HG02759 (cell line): ENCODE data around the gene MDH1.
"Not testable (repeated sequence)": the region's sequence is repeated elsewhere in the genome, so short reads cannot be mapped to it uniquely, and the experiment has no call there.

Source experiments
- ATAC-seq: cut with Tn5 transposase; IDR thresholded peaks from one replicate; pipeline ENCODE4 v1.9.1; 2021; ENCODE audit warnings: mild to moderate bottlenecking, moderate library complexity; ENCODE audit not compliant: unreplicated experiment

The MDH1 gene

DNA sequence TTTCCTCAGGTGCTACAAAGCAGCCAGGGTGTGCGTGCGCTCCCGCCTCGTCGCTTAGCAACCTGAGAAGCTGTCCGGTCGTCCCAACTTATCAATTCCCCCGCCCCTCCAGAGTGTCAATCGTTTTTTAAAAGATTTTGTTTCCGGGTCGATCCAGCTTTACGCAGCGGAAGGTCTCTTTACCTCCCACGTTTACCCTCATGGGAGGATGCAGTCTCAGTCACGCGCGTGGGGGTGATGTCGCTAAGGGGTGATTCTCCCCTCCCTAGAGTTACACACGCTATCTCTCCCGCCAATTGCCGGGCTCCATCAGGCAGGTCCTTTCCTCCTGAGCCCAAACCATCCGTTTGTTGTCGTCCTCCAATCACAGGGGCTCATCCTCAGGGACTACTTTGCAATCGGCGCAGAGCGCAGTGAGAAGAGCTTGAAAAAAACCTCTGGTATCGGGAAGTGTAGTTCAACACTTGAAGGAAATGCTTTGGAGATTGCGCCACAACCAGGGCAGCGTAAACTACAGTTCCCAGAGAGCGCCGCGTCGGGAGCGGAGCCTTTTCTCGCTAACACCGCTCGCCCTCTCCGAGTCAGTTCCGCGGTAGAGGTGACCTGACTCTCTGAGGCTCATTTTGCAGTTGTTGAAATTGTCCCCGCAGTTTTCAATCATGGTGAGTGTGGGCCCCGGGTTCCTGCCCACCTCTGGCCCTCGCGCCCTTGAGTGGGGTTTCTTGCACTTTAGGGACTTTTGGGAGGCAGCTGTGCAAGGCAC, at the start of gene MDH1, which contains the start of gene WDPCP:
Gene MDH1 (plus strand): TSS at position 579 of the 763 bp plus-strand sequence. CDS start 81 bp downstream, at position 660.
Gene WDPCP (minus strand): TSS at position 93 of the 763 bp plus-strand sequence. CDS start 206 bp downstream, outside the sequence.
- peak; percentile 87 for ATAC-seq

GRCh38 chr2:63539416-63540162, 49.2 kb upstream of the MDH1 start:
- ATAC-seq = no peak

DNA sequence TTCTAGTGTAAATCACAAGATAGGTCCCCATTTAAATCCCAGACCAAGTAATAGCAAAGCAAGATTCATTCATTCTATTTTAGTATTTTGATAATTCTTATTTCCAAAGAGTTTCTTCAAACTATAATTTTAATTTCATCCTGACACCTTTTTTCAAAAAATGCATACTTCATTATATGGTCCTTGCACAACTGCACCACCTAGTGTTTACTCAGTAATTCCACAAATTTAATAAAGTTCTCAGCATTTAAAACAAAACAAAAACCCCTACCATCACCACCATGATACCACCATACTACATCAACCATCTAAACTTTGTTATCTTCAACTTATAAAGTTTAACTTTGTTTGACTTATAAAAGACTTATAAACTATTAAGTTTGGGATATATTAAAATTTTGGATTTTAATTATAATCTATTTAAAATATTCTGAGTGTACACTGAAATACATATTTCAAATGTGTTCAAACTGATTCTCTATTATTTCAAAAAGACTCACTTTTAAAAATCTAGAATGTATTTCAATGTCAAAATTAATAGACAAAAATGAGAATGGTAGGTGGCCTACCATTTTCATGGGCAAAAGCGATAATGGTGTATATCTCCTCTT, 44.6 kb upstream of the MDH1 start:
- no peak for ATAC-seq

DNA sequence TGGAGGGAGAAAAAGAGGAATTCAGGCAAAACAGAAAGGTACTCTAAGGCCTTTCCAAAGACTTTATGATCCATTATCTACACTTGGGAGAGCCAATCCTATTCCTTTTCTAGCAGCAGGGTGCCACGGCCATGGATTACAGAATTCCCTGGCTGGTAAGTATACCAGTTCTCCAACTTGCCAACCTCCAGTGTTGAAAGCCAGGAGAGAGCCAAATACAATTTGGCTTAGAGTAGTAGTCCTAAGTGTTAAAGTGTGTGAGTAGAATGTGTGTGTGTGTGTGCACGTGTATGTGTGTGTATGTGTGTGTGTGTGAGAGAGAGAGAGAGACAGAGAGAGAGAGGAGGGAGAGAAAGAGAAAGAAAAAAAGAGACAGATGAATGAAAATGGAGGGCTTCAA, 43.7 kb upstream of the MDH1 start:
- no peak for ATAC-seq

DNA sequence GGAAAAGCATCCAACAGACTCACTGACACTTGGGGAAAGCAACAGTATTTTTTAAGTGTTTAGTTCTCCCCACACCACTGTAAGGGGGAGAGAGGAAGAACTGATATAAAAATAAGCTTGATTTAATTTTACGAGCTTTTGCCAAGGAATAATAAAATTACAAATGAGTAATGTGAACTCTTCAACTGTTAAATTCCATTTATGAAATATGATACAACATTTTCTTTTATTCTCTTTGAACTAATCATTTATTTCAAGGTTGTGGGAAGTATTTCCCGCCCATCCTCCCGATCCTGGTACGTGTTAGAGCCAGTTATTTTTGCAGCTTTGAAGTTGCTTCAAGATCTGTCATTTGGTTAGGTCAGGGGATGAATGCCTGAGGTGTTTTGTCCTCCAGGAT, 35.7 kb upstream of the MDH1 start:
- ATAC-seq = no peak

DNA sequence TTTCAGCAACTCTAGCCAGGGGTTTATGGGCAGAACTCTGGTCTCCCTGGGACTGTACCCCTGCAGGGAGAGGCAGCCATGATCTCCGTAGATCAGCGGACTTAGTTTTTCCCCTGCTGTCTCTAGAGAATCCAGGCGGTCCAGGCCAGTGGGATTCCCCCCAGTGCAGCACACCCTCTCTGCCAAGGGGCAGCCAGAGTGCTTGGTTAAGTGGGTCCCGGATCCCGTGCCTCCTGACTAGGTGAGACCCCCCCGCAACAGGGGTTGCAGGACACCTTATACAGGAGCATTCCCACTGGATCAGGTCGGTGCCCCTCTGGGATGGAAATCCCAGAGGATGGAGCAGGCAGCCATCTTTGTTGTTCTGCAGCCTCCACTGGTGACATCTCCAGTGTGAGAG, 33.5 kb upstream of the MDH1 start:
- no peak for ATAC-seq

- ATAC-seq = no peak
These were observed 32.8 kb upstream of the MDH1 start for GRCh38 chr2:63555931-63556330.

GRCh38 chr2:63557819-63558218, 30.9 kb upstream of the MDH1 start:
- ATAC-seq = not testable (repeated sequence)

GRCh38 chr2:63558922-63559321, 29.8 kb upstream of the MDH1 start:
- ATAC-seq = not testable (repeated sequence)

GRCh38 chr2:63562751-63563150, 26.0 kb upstream of the MDH1 start:
- ATAC-seq = no peak

GRCh38 chr2:63569740-63570139, 19.0 kb upstream of the MDH1 start:
- peak; percentile 63 for ATAC-seq

GRCh38 chr2:63571291-63571690, 17.5 kb upstream of the MDH1 start:
- ATAC-seq = no peak

GRCh38 chr2:63572001-63572400, 16.8 kb upstream of the MDH1 start:
- ATAC-seq = no peak

DNA sequence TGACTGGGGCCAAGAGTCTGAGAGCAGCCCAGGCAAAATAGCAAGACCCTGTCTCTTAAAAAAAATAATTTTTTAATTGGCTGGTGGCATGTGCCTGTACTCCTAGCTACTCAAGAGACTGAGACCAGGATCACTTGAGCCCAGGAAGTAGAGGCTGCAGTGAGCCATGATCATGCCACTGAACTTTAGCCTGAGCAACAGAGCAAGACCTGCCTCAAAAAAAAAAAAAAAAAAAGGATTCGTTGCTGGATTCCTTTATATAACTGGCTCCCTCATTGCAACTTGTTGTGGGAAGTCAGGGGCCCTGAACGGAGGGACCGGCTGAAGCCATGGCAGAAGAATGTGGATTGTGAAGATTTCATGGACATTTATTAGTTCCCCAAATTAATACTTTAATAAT, 15.7 kb upstream of the MDH1 start:
- ATAC-seq = not testable (repeated sequence)

DNA sequence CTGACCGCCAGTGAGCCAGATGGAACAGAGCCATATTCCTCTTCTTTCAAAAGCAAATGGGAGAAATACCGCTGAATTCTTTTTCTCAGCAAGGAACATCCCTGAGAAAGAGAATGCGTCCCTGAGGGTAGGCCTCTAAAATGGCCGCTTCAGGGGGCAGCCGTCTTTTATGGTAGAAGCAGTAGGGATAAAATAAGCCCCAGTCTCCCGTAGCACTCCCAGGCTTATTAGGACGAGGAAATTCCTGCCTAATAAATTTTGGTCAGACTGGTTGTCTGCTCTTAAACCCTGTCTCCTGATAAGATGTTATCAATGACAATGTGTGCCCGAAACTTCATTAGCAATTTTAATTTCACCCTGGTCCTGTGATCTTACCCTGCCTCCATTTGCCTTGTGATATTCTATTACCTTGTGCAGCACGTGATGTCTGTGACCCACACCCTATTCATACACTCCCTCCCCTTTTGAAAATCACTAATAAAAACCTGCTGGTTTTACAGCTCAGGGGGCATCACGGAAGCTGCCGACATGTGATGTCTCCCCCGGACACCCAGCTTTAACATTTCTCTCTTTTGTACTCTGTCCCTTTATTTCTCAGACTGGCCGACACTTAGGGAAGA, 14.9 kb upstream of the MDH1 start:
- not testable (repeated sequence) for ATAC-seq

GRCh38 chr2:63576546-63576945, 12.2 kb upstream of the MDH1 start:
- ATAC-seq = no peak

DNA sequence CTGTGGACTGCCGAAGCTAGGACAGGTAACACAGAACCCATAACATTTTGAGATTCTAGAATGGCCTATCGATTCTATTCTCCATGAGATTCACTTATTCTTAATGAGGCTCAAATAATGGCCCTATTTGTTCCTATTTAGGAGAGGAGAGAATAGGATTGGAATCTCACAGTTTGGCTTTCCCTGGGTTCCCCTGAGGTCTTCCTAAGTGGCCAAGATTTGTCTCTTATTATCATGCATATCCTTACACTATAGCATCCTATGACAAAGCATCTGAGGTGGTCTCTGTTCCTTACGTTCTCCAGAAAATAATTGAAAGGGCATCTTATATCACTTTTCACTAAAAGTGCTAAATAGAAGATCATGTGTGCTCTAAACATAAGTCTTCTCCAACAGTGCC, 10.0 kb upstream of the MDH1 start:
- no peak for ATAC-seq

- ATAC-seq = no peak
These were observed 8.0 kb upstream of the MDH1 start for GRCh38 chr2:63580651-63581297.

DNA sequence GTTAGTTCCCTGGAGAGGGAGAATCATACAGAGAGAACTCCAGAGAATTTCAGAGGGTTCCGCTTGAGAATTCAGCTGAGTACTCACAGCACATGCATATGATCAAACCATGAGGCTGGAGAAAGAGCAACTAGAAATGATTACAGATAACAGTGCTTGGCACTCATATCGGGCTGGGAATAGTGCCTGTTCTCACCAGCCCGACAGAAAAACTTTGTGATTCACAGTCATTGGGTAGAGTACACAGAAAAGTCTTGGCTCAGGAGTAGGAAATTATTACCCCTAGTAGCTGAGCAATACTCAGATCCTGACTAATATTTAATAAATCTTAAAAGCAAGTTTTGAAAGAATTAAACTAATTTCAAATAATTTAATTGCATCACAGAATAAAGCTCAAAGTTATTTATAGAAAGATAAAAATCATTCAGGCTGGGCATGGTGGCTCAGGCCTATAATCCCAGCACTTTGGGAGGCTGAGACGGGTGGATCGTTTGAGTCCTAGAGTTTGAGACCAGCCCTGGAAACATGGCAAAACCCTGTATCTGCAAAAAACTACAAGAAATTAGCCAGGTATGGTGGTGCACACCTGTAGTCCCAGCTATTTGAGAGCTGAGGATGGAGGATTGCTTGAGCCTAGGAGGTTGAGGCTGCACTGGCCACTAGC, 7.3 kb upstream of the MDH1 start:
- no peak for ATAC-seq

DNA sequence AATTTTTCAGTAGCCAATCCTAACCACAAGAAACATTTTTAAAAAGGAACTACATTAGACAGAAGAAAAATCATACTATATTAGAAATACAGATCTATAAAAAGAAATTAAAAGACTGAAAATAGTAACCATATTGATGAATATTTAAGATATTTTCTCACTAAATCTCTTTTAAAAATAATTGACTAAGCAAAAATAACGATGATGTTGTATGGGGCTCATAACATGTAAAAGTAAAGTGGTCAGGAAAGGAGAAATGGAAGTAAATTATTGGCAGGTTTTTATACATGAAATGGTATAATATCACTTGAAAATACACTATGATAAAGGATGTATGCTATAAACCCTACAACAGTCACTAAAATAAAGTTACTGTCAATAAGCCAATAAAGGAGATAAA, 5.9 kb upstream of the MDH1 start:
- ATAC-seq = no peak
